ENCODE results near the gene DDX5.

Gene DDX5

GRCh38 chr17:64506201-64506575, at the start of gene DDX5:
TSS of gene DDX5 (minus strand) at chr17:64506289. CDS start at chr17:64506119, 170 bp downstream.
- peak; percentile 95 for DNase-seq

GRCh38 chr17:64555281-64555680, 49.2 kb upstream of the DDX5 start:
- no peak for DNase-seq

DNA sequence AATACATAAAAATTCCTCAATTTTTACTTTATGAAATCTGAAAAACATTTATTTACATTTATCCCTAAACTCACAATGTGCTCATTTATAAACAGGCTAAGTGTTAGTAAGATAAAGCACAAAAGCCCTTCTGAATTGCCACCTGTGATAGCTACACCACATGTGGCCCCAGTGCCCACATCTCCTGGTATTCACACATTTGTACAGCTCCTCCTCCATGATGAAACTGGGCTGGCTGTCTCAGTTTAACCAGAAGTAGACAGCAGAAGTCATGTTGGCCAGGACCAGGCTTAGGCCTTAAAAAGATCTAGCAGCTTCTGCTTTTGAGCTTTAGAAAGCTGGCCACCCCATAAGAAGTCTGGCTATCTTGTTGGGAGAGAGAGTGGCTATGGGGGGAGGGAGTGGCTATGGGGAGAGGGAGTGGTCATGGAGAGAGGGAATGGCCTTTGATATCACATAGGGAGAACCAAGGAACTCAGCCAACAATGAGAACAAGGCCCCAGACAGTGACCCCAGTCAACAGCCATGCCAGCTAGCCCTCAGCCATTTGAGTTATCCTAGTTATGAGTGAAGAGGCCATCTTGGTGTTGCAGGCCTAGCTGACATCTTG, 48.0 kb upstream of the DDX5 start:
- DNase-seq: no peak

- DNase-seq: no peak
Measured at GRCh38 chr17:64551461-64551860, 45.4 kb upstream of the DDX5 start.

- DNase-seq: no peak
Measured at GRCh38 chr17:64547319-64547718, 41.2 kb upstream of the DDX5 start.

DNA sequence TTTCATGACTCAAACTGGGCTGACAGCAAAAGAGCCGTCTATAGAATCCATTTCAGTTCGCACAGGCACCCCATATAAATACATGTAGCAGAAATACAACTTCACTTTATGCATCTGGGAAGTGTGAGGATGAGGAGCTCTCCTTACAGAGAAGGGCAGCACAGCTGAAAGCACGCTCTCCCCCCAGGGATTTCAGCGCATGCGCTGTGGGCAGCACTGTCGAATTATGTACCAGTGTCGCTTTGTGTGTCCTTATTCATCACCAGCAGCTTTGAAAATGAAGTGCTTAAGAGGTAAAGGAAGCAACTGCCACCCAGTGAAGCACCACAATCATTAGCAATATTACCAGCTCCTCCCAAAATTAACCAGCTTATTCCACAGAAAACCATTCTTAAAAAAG, 40.6 kb upstream of the DDX5 start:
- no peak for DNase-seq

DNA sequence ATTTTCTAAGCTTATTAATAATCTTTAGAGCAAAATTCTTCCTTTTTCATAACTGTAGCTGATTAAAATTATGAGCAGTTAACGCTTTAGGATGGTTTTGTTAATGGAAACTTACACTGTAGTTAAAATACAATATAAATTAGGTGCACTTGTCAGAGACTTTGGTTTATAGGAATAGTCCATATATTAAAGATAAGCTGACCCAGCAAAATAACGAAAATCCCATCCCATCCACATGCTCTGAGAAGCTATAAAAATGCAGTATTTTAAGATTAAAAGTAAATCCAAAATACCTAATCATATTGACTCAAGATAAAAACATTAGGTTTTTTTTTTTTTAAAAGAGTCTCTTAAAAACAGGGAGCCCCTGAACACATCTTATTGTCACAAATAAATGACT, 38.7 kb upstream of the DDX5 start:
- no peak for DNase-seq

GRCh38 chr17:64540118-64540776, 34.2 kb upstream of the DDX5 start:
- no peak for DNase-seq

DNA sequence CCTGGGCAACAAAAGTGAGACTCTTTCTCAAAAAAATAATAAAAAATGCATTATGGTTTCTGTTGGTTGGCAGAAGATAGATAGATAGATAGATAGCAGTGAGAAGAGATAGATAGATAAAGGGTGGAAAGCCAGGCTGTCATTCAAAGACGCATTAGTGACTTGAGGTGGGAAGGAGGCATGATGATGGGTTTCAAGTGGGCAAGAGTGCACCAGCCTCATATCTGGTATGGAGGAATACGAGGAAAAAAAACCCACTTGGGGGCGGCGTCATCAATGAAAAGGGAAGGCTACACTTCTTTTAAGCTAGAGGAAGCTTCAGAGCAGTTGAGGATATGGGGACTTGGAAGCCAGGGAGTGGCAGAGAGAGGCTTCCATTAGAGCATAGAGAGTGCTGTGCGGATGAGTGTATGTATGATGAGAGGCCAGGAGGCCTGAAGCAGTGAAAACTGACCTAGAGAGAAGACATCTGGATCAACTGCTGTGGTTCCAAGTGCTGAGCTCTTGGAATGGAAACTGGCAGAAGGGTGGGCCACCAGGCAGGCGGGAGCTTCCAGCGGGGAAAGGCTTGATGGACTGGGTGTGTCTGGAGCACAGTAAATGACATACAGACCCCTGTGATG, 32.5 kb upstream of the DDX5 start:
- DNase-seq: no peak

DNA sequence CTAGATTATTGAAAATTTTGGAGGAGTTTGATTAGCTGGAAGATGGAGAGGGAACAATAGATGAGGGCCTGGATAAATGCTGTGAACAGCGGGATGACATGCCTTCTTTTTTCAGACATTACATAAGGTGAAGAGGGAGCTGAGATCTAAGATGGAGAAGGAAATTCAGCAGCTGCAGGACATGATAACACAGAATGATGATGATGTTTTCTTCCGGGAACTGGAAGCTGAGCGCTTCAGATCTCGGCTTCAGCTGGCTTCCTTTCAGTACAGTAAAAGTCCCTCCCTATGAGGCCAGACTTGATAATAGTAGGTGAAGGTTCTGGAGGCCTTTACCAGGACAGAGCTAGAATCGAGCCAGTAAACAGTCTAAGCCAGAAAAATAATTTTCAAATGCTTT, 31.4 kb upstream of the DDX5 start:
- no peak for DNase-seq

GRCh38 chr17:64536913-64537312, 30.8 kb upstream of the DDX5 start:
- no peak for DNase-seq

GRCh38 chr17:64535357-64535756, 29.3 kb upstream of the DDX5 start:
- no peak for DNase-seq

DNA sequence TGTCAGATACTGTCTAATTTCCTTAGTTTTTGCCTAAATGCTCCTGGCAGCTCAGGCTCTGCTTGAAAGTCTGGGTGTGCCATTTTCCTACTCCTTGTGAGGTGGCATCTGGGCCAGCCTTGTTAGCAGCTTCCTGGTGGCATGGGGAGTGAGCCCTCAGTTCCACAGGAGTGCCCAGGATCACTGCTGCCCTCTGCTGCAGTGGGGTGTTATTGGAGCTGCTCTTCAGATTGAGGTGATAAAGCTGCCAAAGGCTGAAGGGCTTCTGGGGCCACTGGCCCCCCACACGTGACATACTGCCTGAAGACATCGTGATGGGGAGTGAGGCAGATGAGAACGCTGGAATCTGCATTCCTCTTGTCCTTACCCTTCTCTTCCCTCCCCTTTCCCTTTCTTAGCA, 28.1 kb upstream of the DDX5 start:
- no peak for DNase-seq

- DNase-seq: no peak
Measured at GRCh38 chr17:64533784-64534183, 27.7 kb upstream of the DDX5 start.

DNA sequence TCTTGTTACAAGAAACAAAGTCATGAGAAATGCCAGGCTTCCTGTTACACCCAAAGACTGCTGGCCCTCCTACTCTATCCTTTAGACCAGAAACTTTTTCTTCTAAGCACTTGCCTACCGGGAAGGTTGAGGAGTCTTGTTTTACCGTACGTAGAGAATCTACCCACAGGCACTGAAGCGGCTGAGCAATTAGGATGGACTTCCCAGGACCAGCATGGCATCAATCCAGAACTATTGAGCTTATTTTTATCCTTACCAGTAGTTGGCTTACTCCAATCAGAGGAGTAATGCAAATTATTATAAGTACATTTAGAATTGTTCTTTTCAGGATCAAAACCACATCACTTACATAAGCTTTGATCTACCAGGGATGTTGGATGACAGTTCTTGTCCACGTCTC, 26.3 kb upstream of the DDX5 start:
- DNase-seq: no peak

- no peak for DNase-seq
Measured at GRCh38 chr17:64531955-64532371, 25.9 kb upstream of the DDX5 start.

DNA sequence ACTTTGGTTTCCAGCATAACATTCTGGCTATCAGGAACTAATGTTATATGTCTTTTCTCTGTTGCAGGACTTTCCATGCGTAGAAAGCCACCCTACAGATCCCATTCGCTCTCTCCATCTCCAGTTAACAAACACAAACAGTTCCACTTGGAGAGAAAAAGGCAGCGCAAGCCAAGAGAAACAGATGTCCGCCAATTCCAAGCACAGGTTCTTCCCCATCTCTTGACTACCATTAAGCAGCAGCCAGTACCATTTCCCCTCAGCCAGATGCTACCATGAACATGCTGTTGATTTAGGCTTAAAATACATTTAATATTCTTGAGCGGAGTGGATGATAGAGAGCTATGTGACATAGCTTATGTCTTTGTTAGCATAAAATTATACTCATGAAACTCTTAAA, 23.1 kb upstream of the DDX5 start:
- DNase-seq: no peak

DNA sequence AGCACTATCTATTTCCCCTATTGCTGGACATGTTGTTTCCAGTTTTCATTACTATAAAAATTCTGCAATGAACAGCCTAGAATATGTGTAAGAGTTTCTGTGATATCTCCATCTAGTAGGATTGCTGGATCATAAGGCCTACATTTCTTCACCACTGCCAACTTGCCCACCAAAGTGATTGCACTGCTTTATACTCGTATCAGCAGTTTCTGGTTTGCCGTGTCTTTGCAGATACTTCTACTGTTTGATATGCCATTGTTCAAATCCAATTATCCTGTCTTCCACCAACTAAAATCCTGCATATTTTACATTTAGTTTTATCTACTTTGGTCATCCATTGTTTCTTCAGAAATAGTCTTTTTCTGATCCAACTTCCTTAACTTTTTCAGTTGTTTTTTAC, 21.8 kb upstream of the DDX5 start:
- no peak for DNase-seq

DNA sequence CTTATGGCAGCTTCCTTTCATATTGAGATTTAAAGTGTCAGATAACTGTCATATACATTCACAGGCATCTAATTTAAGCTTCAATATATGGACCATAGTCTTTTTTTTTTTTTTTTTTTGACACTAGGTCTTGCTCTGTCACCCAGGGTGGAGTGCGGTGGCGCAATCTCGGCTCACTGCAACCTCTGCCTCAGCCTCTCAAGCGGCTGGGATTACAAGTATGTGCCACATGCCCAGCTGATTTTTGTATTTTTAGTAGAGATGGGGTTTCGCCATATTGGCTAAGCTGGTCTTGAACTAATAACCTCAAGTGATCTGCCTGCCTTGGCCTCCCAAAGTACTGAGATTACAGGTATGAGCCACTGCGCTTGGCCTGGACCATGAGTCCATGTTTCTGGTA, 14.3 kb upstream of the DDX5 start:
- DNase-seq: no peak

GRCh38 chr17:64519601-64520000, 13.5 kb upstream of the DDX5 start:
- DNase-seq: no peak

DNA sequence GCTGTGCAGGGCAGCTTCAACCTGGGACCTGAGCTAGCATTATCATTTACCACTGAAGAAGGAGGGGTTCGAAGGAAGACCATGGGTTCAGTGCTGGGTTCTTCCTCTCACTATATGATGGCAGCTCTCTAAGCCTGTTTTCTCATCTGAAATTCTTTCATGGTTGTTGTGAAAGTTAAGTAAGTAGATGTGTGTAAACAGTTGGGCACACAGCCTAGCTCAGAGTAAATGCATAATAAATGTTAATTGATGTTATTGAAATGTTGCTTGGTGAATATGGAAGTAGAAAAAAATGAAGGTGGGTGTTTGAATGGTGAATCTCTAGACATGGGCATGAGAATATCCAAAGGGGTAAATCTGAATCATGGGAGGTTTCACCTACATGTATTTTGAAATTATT, 9.7 kb upstream of the DDX5 start:
- no peak for DNase-seq

DNA sequence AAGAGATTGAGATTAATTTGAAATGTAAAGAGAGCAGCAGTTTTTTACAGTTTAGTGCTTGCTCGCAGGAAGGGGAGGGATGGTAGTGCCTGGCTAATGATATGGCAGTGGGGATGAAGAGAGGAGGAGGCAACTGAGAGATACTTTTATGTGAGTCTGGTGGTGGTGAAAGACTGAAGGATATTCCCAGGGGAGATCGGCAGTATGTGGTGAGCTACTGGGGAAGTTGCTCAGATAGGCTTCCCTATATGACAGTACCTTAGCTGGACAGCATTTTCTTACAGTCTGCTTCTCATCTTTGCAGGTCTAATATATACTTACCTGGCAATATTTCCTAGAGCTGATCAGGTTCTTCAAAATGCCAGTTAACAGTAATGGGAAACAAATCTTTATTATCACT, 9.3 kb upstream of the DDX5 start:
- no peak for DNase-seq

- no peak for DNase-seq
Measured at GRCh38 chr17:64509179-64509578, 3.1 kb upstream of the DDX5 start.

DNA sequence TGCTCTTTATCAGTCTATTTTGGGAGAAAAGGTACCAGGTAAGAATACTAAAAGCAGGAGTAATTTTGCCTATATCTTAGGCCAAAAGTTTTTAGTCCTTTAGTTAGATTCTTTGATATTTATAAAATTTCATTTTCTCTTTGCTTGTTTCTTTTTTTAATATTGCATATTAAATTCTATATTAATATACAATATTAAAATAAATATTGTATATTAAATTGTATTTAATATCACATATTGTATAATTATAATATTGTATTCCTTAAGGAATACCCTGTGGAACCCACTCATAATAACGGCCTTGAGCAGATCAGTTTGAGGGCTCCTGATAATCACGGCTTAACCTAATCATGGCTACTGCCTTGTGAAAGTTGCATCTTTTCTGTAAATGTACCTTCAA, 2.6 kb upstream of the DDX5 start:
- DNase-seq: no peak

GRCh38 chr17:64507413-64507782, 1.3 kb upstream of the DDX5 start:
- DNase-seq: peak; percentile 16

Measured in NCI-H2107 (cell line).